Liver (tissue), 9 donors: Measurements from ENCODE around the gene GPR15. TPM values are rescaled to one million over a fixed set of nuclear protein-coding genes. Genes with fewer than 3 reads are reported as not detected.

Experiments
- DNase-seq: peaks from one replicate; pipeline ENCODE4 v3.0.0-alpha.2; 2017; ENCODE audit warnings: low spot score
- H3K27ac ChIP-seq, 2 donors: one replicate each; pipeline ENCODE4 v1.7.0; 2013; ENCODE audit warnings: inconsistent platforms in 2 of 2, low read length in 2 of 2, control low read depth in 1 of 2, low read depth in 1 of 2, mild to moderate bottlenecking in 1 of 2
- H3K27me3 ChIP-seq, 4 donors: one replicate each; pipeline versions ENCODE4 v1.6.1 to v1.7.0; 2013; ENCODE audit warnings: low read length in 3 of 4, inconsistent platforms in 1 of 4, mild to moderate bottlenecking in 1 of 4, moderate library complexity in 1 of 4; ENCODE audit not compliant: control insufficient read depth in 4 of 4, insufficient read depth in 4 of 4
- H3K36me3 ChIP-seq, 4 donors: one replicate each; pipeline versions ENCODE4 v1.6.1 to v1.7.0; 2013; ENCODE audit warnings: low read length in 3 of 4, mild to moderate bottlenecking in 3 of 4, low read depth in 1 of 4, moderate library complexity in 1 of 4; ENCODE audit not compliant: control insufficient read depth in 4 of 4, insufficient read depth in 3 of 4
- H3K4me1 ChIP-seq, 4 donors: one replicate each; pipeline versions ENCODE4 v1.6.1 to v1.7.0; 2013; ENCODE audit warnings: low read length in 3 of 4, mild to moderate bottlenecking in 3 of 4, moderate library complexity in 1 of 4; ENCODE audit not compliant: control insufficient read depth in 4 of 4, insufficient read depth in 4 of 4
- H3K4me3 ChIP-seq, 3 donors: one replicate each; pipeline versions ENCODE4 v1.6.1 to v1.7.0; 2013; ENCODE audit warnings: low read length in 3 of 3, control low read depth in 1 of 3, low read depth in 1 of 3, mild to moderate bottlenecking in 1 of 3
- H3K9ac ChIP-seq, 2 donors: one replicate each; pipeline ENCODE4 v1.7.0; 2013; ENCODE audit warnings: low read length in 2 of 2, mild to moderate bottlenecking in 2 of 2, moderate library complexity in 2 of 2, control low read depth in 1 of 2, low read depth in 1 of 2
- H3K9me3 ChIP-seq, 4 donors: one replicate each; pipeline versions ENCODE4 v1.6.1 to v1.7.0; 2013; ENCODE audit warnings: low read length in 3 of 4; ENCODE audit not compliant: control insufficient read depth in 4 of 4
- FOXA1 ChIP-seq: IDR thresholded peaks from 2 replicates; pipeline ENCODE4 v1.6.1; 2016; ENCODE audit warnings: antibody characterized with exemption
- GABPA ChIP-seq, 2 donors: IDR thresholded peaks in 1 of 2; conservative IDR thresholded peaks in 1 of 2; 2 replicates each; pipeline ENCODE4 v1.6.1; 2016; ENCODE audit warnings: antibody characterized with exemption in 2 of 2, mild to moderate bottlenecking in 1 of 2, moderate library complexity in 1 of 2
- HNF4A ChIP-seq, 2 donors: conservative IDR thresholded peaks; 2 replicates each; pipeline ENCODE4 v1.6.1; 2016; ENCODE audit warnings: antibody characterized with exemption in 2 of 2, mild to moderate bottlenecking in 2 of 2
- HNF4G ChIP-seq: IDR thresholded peaks from 2 replicates; pipeline ENCODE4 v1.6.1; 2016; ENCODE audit warnings: antibody characterized with exemption
- JUND ChIP-seq, 2 donors: IDR thresholded peaks; 2 replicates each; pipeline ENCODE4 v1.6.1; 2016; ENCODE audit warnings: antibody characterized with exemption in 2 of 2
- NR2F2 ChIP-seq: IDR thresholded peaks from 2 replicates; pipeline ENCODE4 v1.6.1; 2016; ENCODE audit warnings: antibody characterized with exemption
- RAD21 ChIP-seq, 2 donors: IDR thresholded peaks; 2 replicates each; pipeline ENCODE4 v1.6.1; 2016; ENCODE audit warnings: antibody characterized with exemption in 2 of 2, mild to moderate bottlenecking in 2 of 2
- RXRA ChIP-seq, 2 donors: IDR thresholded peaks; 2 replicates each; pipeline ENCODE4 v1.6.1; 2017 to 2018; ENCODE audit warnings: antibody characterized with exemption in 2 of 2, mild to moderate bottlenecking in 1 of 2
- SP1 ChIP-seq: IDR thresholded peaks from 2 replicates; pipeline ENCODE4 v1.6.1; 2018; ENCODE audit warnings: antibody characterized with exemption, mild to moderate bottlenecking
- TAF1 ChIP-seq: conservative IDR thresholded peaks from 2 replicates; pipeline ENCODE4 v1.6.1; 2016; ENCODE audit warnings: antibody characterized with exemption, mild to moderate bottlenecking
- WGBS: extraction: QIAGEN DNeasy Blood & Tissue Kit; methylation state at CpG from one replicate; pipeline ENCODE4 v1.1.7; 2013; 5-methylcytosine and 5-hydroxymethylcytosine counted together
- polyA plus RNA-seq, 2 donors: library from polyadenylated mRNA; stranded (reverse) in 1 of 2; unstranded in 1 of 2; fragments of 200-250 nt in 1 of 2; fragments of >200 nt in 1 of 2; fragmentation: Nextera tagmentation in 1 of 2; extraction: Ambion mirVana in 1 of 2; gene quantifications; one replicate each; pipeline versions ENCODE4 v1.2.1 to v1.2.3, GENCODE V29; 2013 to 2015
- total RNA-seq, 2 donors: library from RNA; depleted of rRNA; stranded (reverse); fragments of >200 nt; gene quantifications; one replicate each; pipeline ENCODE4 v1.2.3, GENCODE V29; 2014
- TF ChIP-seq, protein P1 (sequence below): IDR thresholded peaks from 2 replicates; pipeline ENCODE4 v1.6.1; 2016; ENCODE audit warnings: antibody characterized with exemption, mild to moderate bottlenecking
- TF ChIP-seq, protein P2 (sequence below): IDR thresholded peaks from 2 replicates; pipeline ENCODE4 v1.6.1; 2016; ENCODE audit warnings: antibody characterized with exemption
- TF ChIP-seq, protein P3 (sequence below): fragments of 150-350 bp; IDR thresholded peaks from 2 replicates; pipeline ENCODE4 v1.5.1; 2017; ENCODE audit warnings: improper control_type of control experiment, low read depth, low read length; ENCODE audit not compliant: missing input control
- TF ChIP-seq, protein P4 (sequence below): IDR thresholded peaks from 2 replicates; pipeline ENCODE4 v1.6.1; 2016; ENCODE audit warnings: antibody characterized with exemption
- donor health status: healthy.
- donor health status: healthy.
- donor health status: healthy.
- donor health status: healthy.
- donor health status: healthy.

Gene GPR15
- total and polyA plus RNA-seq, 4 donors = 0.08 to 0.10 TPM; not detected in 2

DNA sequence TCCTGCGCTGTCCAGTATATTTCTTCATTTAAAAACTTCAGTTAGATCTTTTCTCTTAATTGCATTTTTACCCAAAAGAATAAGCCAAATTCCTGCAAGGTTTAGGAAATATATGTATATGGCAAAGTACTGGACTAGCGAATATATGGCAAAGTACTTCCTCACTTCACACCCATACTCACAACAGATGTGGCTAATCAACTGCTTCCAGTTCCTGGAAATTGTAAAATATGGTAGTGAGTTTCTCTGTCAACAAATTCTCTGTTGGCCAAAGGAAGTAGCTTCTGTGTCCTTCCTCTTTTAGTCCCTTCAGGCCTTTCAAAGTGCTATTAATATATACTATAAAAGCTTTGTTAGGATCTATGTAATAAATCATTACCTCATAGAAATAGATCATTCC, 22.0 kb downstream of the GPR15 start:
- Histone ChIP-seq H3K9me3 (no peaks in the 10 kb centered on the region), H3K27me3 (no peaks in the 10 kb centered on the region), H3K4me3 (no peak overlapping the region), H3K4me1 (no peaks in the 10 kb centered on the region), H3K36me3 (no peaks in the 10 kb centered on the region), H3K9ac (no peak overlapping the region), H3K27ac (no peak overlapping the region)
- DNase-seq = no peak
- WGBS = 86% methylated on average over 2 of the region's 2 CpGs
- TF ChIP-seq, protein P1, sequence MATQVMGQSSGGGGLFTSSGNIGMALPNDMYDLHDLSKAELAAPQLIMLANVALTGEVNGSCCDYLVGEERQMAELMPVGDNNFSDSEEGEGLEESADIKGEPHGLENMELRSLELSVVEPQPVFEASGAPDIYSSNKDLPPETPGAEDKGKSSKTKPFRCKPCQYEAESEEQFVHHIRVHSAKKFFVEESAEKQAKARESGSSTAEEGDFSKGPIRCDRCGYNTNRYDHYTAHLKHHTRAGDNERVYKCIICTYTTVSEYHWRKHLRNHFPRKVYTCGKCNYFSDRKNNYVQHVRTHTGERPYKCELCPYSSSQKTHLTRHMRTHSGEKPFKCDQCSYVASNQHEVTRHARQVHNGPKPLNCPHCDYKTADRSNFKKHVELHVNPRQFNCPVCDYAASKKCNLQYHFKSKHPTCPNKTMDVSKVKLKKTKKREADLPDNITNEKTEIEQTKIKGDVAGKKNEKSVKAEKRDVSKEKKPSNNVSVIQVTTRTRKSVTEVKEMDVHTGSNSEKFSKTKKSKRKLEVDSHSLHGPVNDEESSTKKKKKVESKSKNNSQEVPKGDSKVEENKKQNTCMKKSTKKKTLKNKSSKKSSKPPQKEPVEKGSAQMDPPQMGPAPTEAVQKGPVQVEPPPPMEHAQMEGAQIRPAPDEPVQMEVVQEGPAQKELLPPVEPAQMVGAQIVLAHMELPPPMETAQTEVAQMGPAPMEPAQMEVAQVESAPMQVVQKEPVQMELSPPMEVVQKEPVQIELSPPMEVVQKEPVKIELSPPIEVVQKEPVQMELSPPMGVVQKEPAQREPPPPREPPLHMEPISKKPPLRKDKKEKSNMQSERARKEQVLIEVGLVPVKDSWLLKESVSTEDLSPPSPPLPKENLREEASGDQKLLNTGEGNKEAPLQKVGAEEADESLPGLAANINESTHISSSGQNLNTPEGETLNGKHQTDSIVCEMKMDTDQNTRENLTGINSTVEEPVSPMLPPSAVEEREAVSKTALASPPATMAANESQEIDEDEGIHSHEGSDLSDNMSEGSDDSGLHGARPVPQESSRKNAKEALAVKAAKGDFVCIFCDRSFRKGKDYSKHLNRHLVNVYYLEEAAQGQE = no peak
- TF ChIP-seq, protein P2, sequence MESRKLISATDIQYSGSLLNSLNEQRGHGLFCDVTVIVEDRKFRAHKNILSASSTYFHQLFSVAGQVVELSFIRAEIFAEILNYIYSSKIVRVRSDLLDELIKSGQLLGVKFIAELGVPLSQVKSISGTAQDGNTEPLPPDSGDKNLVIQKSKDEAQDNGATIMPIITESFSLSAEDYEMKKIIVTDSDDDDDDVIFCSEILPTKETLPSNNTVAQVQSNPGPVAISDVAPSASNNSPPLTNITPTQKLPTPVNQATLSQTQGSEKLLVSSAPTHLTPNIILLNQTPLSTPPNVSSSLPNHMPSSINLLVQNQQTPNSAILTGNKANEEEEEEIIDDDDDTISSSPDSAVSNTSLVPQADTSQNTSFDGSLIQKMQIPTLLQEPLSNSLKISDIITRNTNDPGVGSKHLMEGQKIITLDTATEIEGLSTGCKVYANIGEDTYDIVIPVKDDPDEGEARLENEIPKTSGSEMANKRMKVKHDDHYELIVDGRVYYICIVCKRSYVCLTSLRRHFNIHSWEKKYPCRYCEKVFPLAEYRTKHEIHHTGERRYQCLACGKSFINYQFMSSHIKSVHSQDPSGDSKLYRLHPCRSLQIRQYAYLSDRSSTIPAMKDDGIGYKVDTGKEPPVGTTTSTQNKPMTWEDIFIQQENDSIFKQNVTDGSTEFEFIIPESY = no peak
- TF ChIP-seq FOXA1 (no peak), NR2F2 (no peak)
- TF ChIP-seq, protein P3, sequence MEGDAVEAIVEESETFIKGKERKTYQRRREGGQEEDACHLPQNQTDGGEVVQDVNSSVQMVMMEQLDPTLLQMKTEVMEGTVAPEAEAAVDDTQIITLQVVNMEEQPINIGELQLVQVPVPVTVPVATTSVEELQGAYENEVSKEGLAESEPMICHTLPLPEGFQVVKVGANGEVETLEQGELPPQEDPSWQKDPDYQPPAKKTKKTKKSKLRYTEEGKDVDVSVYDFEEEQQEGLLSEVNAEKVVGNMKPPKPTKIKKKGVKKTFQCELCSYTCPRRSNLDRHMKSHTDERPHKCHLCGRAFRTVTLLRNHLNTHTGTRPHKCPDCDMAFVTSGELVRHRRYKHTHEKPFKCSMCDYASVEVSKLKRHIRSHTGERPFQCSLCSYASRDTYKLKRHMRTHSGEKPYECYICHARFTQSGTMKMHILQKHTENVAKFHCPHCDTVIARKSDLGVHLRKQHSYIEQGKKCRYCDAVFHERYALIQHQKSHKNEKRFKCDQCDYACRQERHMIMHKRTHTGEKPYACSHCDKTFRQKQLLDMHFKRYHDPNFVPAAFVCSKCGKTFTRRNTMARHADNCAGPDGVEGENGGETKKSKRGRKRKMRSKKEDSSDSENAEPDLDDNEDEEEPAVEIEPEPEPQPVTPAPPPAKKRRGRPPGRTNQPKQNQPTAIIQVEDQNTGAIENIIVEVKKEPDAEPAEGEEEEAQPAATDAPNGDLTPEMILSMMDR = no peak

DNA sequence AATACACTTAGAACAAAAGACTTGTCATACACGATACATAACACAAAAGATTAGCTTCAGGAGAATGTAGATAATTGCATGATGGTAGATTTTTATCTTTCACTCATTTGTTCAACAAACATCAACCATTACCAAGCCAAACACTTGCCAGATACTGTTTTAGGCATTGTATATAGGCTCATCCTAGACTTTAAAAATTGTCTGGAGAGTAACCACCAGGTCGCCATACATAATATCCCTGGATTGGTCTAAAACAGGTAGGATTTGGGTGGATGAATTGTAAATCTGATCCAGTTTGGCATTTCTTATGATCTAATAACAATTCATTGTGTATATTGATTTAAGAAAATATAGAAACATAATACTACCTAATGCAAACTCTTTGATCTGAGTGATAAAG, 22.8 kb downstream of the GPR15 start:
- no peak for TF ChIP-seq HNF4A (conservative IDR thresholded peaks at IDR 0.05)
- no peak for TF ChIP-seq NR2F2
- TF ChIP-seq SP1 = no peak
- TF ChIP-seq TAF1 = no peak
- no peak for TF ChIP-seq RXRA (IDR thresholded peaks at IDR 0.05)
- no peak for TF ChIP-seq HNF4G
- TF ChIP-seq, protein P3 = no peak
- TF ChIP-seq, protein P4, sequence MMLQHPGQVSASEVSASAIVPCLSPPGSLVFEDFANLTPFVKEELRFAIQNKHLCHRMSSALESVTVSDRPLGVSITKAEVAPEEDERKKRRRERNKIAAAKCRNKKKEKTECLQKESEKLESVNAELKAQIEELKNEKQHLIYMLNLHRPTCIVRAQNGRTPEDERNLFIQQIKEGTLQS = no peak
- no peak for TF ChIP-seq FOXA1
- TF ChIP-seq, protein P2 = no peak
- TF ChIP-seq, protein P1 = no peak
- TF ChIP-seq RAD21 (IDR thresholded peaks at IDR 0.05) = no peak
- TF ChIP-seq GABPA (IDR thresholded peaks at IDR 0.05 in 1 of 2, conservative IDR thresholded peaks at IDR 0.05 in 1 of 2) = no peak
- no peak for TF ChIP-seq JUND (IDR thresholded peaks at IDR 0.05)
- Histone ChIP-seq H3K9ac (no peak overlapping the region), H3K4me3 (no peak overlapping the region), H3K36me3 (no peaks in the 10 kb centered on the region), H3K27me3 (no peaks in the 10 kb centered on the region), H3K9me3 (no peaks in the 10 kb centered on the region), H3K27ac (no peak overlapping the region), H3K4me1 (no peaks in the 10 kb centered on the region)
- 90% methylated on average over 2 of the region's 2 CpGs for WGBS
- no peak for DNase-seq
